Liver (tissue), 3 donors: ENCODE results near the gene DIP2B.

Experiments used
- CTCF ChIP-seq: fragments of 150-350 bp; IDR thresholded peaks from 2 replicates; pipeline ENCODE4 v1.5.1; 2017; ENCODE audit warnings: improper control_type of control experiment, low read depth, low read length; ENCODE audit not compliant: missing input control
- HNF4A ChIP-seq, 2 donors: conservative IDR thresholded peaks; 2 replicates each; pipeline ENCODE4 v1.6.1; 2016; ENCODE audit warnings: antibody characterized with exemption in 2 of 2, mild to moderate bottlenecking in 2 of 2
- MAX ChIP-seq: IDR thresholded peaks from 2 replicates; pipeline ENCODE4 v1.6.1; 2016; ENCODE audit warnings: antibody characterized with exemption
- RAD21 ChIP-seq, 2 donors: IDR thresholded peaks; 2 replicates each; pipeline ENCODE4 v1.6.1; 2016; ENCODE audit warnings: antibody characterized with exemption in 2 of 2, mild to moderate bottlenecking in 2 of 2
- RXRA ChIP-seq, 2 donors: IDR thresholded peaks; 2 replicates each; pipeline ENCODE4 v1.6.1; 2017 to 2018; ENCODE audit warnings: antibody characterized with exemption in 2 of 2, mild to moderate bottlenecking in 1 of 2
- donor health status: healthy.
- donor health status: healthy.

GRCh38 chr12:50488801-50489200 lies 16.0 kb upstream of the DIP2B start:
- TF ChIP-seq RAD21 (IDR thresholded peaks at IDR 0.05), result no peak
- no peak for TF ChIP-seq CTCF
- no peak for TF ChIP-seq HNF4A (conservative IDR thresholded peaks at IDR 0.05)
- no peak for TF ChIP-seq MAX
- no peak for TF ChIP-seq RXRA (IDR thresholded peaks at IDR 0.05)
